NCI-H446 treated with DMSO at 0.1 percent for 48 hours (cell line): ENCODE results near the gene KLHL29.

Experiments used
- DNase-seq: peaks from one replicate; lab custom pipeline; 2025; lab: John Stamatoyannopoulos, UW

Gene KLHL29

DNA sequence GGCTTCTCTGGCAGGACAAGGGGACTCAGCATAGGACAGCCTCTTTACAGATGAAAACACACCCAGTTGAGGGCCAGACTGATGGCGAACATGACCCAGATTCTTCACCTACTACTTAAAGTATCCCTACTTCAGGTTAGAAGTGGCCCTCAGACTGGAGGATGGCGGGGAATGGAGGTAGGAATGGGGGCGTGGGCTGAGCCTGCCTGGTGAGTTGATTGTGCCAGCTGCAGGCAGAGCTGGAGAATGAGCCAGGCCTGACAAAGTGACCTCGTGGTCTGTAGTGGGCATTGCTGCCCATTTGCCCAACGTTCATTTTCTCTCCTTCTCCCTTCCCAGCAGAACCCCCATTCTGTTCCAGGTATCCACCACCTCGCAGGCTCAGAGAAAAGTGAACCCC, 186.1 kb downstream of the KLHL29 start:
- DNase-seq, result no peak

- DNase-seq, result no peak
These were observed 186.7 kb downstream of the KLHL29 start for GRCh38 chr2:23571527-23572282.

GRCh38 chr2:23574919-23575654, 190.1 kb downstream of the KLHL29 start:
- DNase-seq, result no peak

DNA sequence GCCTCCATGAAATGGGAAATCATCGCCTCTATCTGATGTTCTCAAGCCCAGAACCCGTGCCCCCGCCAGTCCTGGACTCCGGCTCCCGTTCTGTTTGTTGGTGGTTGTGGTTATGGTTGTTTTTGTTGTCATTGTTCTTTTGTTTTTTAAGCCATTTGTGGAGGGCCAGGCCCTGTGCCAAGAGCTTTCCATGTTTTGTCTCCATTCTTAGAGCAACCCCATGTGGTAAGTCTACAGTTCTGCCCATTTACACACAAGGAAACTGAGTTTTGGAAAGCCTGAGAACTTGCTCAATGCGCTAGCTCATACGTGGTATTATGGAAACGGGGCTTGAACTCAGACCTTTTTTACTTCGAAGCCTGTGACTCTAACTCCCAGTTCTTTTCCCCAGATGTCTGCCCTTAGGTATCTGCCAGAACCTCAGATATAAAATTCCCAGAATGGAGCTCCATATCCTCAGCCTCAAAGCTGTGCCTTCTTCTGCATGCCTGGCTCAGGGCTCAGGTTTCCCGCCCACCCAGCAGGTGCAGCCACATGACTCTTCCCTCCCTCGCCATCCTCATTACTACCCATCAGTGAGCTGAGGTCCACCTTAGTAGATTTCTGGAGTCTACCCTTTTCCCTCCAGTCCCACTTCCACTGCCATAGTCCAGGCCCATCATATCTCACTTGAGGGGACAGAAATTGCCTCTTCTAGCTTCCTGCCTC, 194.1 kb downstream of the KLHL29 start:
- DNase-seq, result no peak

DNA sequence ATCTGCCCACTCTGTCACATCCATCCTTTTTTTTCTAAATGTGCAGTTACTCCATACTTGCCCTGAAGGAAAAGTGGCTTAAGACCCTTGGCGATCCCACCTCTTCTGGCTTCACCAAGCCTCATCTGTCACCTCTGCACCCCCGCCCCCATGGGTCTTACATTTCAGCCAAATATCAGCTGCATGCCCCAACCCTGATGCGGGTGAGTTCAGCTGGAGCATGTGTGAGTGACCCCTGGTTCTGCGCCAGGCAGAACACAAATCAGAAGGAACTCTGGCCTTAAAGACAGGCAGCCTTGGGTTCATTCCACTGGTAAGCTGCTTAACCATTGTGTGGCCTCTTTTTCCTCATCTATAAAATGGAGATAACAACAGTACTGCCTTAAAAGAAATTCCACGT, 194.7 kb downstream of the KLHL29 start:
- no peak for DNase-seq

DNA sequence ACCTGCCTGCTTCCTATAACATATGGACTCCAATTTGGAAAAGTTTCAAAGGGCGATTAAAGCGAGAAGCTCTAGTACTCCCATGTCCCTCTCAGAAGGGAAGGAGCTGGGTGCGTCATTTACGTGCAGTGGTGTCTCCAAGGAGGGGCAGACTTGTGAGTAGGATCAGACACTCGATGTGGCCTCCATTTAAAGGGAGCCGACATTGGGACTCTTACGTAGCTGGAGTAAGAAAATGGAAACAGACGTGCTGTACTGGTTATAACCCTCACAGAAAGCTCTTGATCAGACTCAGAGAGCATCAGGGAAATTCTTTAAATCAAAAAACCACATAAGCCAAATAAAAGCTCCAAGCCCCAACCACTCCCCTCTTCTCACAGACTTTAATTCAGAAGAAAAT, 198.5 kb downstream of the KLHL29 start:
- DNase-seq, result no peak

DNA sequence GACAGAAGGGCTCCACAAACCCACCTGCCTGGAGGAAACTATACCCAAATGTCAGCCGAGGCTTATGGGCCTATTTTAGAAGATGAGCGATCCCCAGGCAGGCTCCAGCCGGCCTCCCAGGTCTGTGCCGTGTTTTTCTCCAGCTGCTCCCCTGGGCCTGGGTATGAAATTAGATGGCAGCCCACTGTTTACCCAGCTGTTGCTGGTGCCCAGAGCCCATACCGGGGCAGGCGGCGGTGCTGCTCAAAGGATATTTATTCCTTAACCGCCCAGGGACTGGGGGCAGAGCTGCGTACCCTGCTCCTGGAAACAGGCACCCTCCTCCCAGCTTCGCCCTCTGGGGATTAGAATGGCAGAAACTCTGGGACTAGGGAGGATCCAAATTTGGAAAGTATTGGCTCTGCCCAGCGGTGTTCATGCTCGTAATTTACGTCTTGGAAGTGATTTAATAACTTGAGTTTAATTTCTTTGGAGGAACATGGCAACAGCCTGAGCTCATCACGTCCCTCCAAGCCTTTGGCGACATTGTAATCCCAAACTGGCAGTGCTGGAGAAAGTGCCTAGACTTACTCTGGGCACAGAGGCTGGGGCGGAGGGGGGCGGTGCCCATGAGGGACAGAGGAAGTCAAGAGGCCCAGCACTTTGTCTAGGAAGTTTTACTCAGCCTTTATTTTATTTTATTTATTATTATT, 199.2 kb downstream of the KLHL29 start:
- DNase-seq, result peak; percentile 66

DNA sequence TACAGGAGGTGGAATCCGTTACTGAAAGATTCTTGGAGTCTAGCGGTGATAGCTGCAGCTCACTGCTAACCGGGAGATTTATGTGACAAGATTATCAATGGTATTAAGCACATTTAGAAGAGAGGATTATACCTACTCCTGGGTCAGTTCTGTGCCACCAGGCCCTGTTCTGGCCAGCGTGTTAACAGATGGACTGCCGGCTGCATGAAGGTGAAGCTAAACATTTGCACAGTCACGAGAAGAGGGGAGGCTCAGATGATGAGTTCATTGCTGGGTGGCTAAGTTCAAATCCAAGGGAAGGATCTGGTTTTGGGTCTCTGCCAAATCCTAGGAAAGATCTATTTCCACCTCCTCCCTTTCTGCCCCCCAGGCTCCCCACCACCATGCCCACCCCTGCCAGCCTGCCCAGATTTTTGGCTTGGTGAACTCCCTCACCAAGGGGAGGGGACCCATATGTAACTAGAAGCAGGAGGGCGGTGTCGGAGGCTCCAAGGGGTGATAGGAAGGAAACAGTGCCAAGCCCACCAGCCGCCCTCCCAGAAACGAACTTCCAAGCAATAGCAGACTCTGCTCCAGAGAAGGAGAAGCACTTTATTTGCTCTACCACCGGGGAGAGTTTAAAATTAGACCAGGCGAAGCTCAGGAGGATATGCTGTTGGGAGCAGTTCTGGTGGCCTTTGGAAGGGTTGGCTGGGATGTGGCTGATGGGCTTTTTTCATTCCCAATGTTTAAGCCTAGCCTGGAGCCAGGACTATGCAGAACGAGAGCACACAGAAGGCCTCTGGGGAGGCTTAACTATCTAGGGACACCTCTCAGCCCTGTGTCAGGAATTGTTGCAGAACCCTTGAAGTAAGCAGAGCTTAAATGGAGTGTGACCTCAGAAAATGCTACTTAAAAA, 200.5 kb downstream of the KLHL29 start:
- peak; percentile 87 for DNase-seq

GRCh38 chr2:23586741-23587306, 201.8 kb downstream of the KLHL29 start:
- no peak for DNase-seq

GRCh38 chr2:23587341-23587880, 202.4 kb downstream of the KLHL29 start:
- DNase-seq, result no peak

DNA sequence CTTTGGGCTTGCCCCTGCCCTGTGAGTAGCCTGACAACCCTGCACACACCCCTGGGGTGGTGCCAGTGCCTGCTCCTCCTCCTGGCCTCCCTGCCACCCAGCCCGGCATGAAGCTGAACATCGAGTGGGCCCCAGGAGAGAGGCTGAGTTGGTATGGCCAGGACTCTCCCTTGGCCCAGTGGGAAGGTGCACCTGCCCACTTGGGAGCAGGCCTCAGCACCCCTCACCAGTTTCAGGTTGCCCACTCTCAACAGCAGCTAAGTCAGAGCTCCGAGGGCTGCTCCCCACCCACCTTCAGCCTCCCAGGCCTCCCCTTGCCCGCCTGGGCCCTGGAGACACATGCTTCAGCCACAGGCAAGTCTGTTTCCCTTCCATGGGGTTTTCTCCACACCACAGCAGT, 203.1 kb downstream of the KLHL29 start:
- DNase-seq, result no peak

- no peak for DNase-seq
These were observed 203.7 kb downstream of the KLHL29 start for GRCh38 chr2:23588508-23589201.

GRCh38 chr2:23589220-23589647, 204.3 kb downstream of the KLHL29 start:
- no peak for DNase-seq

DNA sequence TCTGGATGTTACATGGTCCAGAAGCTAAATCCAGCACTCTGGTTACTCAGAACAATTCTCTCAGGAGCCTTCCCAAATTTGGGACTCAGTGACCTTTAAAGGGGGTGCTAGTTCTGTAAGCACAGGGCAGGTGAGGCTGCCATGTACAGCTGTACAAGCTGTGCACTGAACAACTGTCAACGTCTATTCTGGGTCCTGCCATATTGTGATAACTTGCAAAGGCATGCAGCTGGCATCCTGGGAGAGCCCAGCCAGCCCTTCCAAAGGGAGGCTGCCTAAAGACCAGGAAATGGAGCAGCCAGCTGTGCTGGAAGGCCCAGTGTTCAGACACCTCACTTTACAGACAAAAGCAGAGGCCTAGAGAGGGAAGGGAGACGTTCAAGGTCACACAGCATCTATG, 204.8 kb downstream of the KLHL29 start:
- no peak for DNase-seq

DNA sequence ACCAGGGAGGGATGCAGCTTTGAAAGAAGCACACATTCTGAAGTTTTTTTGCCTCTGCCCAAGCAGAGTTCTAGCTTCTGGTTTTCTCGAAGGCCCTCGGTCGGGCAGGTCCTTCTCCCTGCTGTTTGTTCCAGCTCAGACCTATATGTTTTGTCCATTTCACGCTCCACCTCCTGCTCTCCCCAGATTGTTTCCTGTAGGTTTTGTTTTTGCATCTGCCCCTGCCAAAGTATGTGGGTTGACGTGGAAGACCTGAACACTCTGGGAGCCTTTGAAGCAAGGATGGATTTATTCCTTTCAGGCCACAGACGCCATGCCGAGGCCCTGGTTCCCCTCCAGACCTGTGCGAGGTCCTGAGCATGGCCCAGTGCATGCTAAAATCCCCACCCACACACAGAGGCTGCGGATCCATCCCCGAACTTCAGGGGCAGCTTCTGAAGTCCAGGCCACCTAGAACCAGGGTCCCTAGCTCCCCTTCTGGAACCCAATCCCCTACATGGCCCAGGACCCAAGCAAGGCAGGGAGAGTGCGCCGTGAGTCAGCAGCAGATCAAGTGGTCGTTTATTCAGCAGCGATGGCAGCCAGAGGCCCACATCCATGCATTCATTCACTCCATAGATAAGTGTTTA, 205.4 kb downstream of the KLHL29 start:
- no peak for DNase-seq

DNA sequence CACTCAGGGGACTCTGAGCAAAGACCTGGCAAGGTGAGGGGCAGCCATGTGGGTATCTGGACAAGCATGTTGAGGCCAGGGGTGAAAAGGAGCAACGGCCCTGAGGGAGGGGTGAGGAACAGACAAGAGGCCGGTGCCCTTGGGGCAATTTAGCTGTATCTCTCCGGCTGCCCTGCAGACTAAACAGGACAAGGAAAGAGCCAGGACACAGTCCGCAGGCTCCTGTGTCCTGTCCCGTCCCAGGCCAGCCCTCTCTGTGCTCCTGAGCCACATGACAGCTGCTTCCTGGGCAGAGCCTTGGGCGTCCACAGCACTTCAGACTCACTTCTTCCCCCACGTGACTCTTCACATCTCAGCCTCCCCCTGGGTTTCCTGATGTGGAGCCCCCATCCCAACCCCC, 206.1 kb downstream of the KLHL29 start:
- no peak for DNase-seq

- DNase-seq, result no peak
These were observed 207.2 kb downstream of the KLHL29 start for GRCh38 chr2:23592061-23592685.

DNA sequence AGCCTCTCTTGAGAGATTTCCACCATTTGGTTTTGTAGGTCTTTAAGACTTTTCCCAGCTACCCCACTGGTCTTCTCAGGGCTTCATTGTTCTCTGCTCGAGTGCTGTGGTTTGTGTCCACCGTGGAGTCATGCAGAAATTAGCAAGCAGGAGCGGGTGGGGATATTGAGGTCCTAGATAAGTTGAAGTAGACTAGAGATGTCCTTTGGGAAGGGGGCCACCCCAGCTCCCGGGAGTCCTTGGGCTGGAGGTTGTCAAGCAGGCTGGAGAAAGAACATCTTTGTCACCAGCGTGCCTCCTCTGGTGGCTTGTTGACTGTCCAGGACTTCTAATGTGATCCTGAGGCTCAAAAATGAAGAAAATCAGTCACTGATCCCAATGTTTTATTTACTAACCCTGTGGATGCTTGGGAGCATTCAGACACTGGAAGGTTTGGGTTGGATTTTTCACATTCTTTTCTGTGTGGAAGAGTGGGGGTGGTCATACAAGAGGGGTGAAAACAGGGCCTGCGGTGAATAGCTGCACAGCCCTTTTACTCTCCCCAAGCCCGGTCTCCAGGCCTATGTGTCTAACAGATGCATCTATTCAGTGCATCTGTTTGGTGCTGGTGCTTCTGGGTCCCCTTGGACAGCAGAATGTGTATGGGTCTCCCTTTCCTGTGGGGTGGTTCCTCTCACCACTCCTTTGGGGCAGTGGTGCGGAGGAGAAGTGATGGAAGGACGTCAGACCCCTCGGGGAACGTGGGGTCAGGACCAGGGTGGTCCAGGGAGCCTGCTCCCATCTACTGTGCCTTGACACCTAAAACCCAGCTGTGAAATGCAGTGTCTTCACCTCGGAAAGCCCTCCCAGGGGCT, 208.1 kb downstream of the KLHL29 start:
- DNase-seq, result no peak
